Upper lobe of left lung (tissue), 6 donors: Measurements from ENCODE around the gene USH1C. TPM values are rescaled to one million over a fixed set of nuclear protein-coding genes. Genes with fewer than 3 reads are reported as not detected.

Experiments used
- ATAC-seq, 2 donors: fragments of 200-7000 bp; cut with Tn5 transposase; one replicate each; pipeline ENCODE4 v1.9.1; 2022; ENCODE audit warnings: mild to moderate bottlenecking in 2 of 2, moderate library complexity in 2 of 2; ENCODE audit not compliant: low FRiP score in 2 of 2
- DNase-seq, 2 donors: peaks; one replicate each; pipeline ENCODE4 v3.0.0-alpha.2; 2019 to 2020
- H3K27ac ChIP-seq, 4 donors: fragments of 200-600 bp; sonication (generic); one replicate each; pipeline ENCODE4 v1.5.1; 2016 to 2019
- H3K27me3 ChIP-seq, 4 donors: fragments of 200-600 bp; sonication (generic); one replicate each; pipeline ENCODE4 v1.5.1; 2017 to 2019
- H3K36me3 ChIP-seq, 4 donors: fragments of 200-600 bp; sonication (generic); one replicate each; pipeline ENCODE4 v1.5.1; 2016 to 2019
- H3K4me1 ChIP-seq, 4 donors: fragments of 200-600 bp; sonication (generic); one replicate each; pipeline ENCODE4 v1.5.1; 2018 to 2019
- H3K4me3 ChIP-seq, 4 donors: fragments of 200-600 bp; sonication (generic); one replicate each; pipeline ENCODE4 v1.5.1; 2017 to 2019; ENCODE audit warnings: mild to moderate bottlenecking in 2 of 4, moderate library complexity in 1 of 4
- H3K9me3 ChIP-seq, 4 donors: fragments of 200-600 bp; sonication (generic); one replicate each; pipeline ENCODE4 v1.5.1; 2018 to 2019
- EP300 ChIP-seq, 4 donors: sonication (generic); formaldehyde crosslinking; IDR thresholded peaks; one replicate each; pipeline ENCODE4 v1.5.1; 2017; ENCODE audit warnings: antibody characterized with exemption in 4 of 4, control low read depth in 2 of 4
- POLR2A ChIP-seq, 4 donors: fragments of 450-650 bp; IDR thresholded peaks; one replicate each; pipeline ENCODE4 v1.5.1; 2016 to 2017; ENCODE audit warnings: antibody characterized with exemption in 4 of 4, mild to moderate bottlenecking in 2 of 4
- POLR2AphosphoS5 ChIP-seq, 2 donors: sonication (generic); formaldehyde crosslinking; IDR thresholded peaks; one replicate each; pipeline ENCODE4 v1.5.1; 2017; ENCODE audit warnings: antibody characterized with exemption in 2 of 2
- WGBS, 2 donors: methylation state at CpG; one replicate each; pipeline ENCODE4 v1.1.5; 2017 to 2018; 5-methylcytosine and 5-hydroxymethylcytosine counted together
- total RNA-seq, 6 donors: library from RNA; depleted of rRNA in 4 of 6; stranded (reverse); fragments of >200 nt in 4 of 6; gene quantifications; one replicate each; pipeline versions ENCODE4 v1.1.0 to v1.2.1, GENCODE V29; 2016 to 2021
- TF ChIP-seq, protein P1 (sequence below), 6 experiments: fragments of 450-650 bp in 4 of 6; fragments of 200-600 bp in 2 of 6; sonication (generic) in 2 of 6; IDR thresholded peaks; one replicate each; pipeline ENCODE4 v1.5.1; 2016 to 2019; ENCODE audit warnings: antibody characterized with exemption in 6 of 6
- donor health status: DM: no; HTN: no; CAD: no; lungs with moderate emphysema.
- donor health status: DM: no; HTN: yes; CAD: no; lungs with severe emphysema.

The USH1C gene
- total RNA-seq, 6 donors from 2014 or later, result 0.20 to 2.5 (median 1.2) TPM; not detected in 3

DNA sequence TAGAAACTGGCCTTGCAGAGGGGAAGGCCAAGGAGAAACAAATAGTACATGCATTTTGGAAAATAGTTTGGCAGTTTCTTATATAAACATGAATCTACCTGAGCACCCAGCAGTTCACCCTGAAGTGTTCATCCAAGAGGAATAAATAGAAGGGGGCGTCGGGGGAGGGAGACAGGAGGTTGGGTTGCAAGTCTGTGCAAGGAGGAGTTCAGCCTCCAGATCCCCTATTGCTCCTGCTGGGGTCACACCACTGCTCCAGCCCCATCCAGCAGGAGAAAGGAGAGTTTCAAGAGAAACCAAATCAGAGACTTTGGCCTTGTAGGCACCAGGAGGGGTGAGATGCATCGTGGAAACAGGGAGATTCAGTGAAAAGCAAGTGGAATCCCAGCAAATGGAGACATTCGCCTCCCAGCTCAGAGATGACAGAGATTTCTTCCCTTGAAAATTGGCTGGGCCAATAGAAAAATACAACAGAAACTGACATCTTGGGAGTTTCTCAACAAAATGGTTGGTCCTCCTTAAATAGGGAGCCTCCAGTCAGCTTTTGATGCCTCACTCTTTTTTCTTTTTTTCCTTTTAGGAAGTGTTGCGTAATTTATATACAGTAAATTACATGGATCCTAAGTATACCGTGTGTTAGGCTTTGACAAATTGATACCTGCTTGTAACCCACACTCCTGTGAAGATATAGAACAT is 37.0 kb upstream of the USH1C start:
- no peaks in the 10 kb centered on the region for H3K9me3 ChIP-seq
- H3K36me3 ChIP-seq, result no peaks in the 10 kb centered on the region
- H3K27ac ChIP-seq, result no peak overlapping the region
- TF ChIP-seq POLR2AphosphoS5 (IDR thresholded peaks at IDR 0.05), result no peak
- no peak for TF ChIP-seq EP300 (IDR thresholded peaks at IDR 0.05)
- TF ChIP-seq, protein P1, sequence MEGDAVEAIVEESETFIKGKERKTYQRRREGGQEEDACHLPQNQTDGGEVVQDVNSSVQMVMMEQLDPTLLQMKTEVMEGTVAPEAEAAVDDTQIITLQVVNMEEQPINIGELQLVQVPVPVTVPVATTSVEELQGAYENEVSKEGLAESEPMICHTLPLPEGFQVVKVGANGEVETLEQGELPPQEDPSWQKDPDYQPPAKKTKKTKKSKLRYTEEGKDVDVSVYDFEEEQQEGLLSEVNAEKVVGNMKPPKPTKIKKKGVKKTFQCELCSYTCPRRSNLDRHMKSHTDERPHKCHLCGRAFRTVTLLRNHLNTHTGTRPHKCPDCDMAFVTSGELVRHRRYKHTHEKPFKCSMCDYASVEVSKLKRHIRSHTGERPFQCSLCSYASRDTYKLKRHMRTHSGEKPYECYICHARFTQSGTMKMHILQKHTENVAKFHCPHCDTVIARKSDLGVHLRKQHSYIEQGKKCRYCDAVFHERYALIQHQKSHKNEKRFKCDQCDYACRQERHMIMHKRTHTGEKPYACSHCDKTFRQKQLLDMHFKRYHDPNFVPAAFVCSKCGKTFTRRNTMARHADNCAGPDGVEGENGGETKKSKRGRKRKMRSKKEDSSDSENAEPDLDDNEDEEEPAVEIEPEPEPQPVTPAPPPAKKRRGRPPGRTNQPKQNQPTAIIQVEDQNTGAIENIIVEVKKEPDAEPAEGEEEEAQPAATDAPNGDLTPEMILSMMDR (IDR thresholded peaks at IDR 0.05), result no peak
- TF ChIP-seq POLR2A (IDR thresholded peaks at IDR 0.05), result no peak
- ATAC-seq (no peak), DNase-seq (no peak)
- H3K27me3 ChIP-seq, result no peaks in the 10 kb centered on the region
- no peaks in the 10 kb centered on the region for H3K4me1 ChIP-seq
- no peak overlapping the region for H3K4me3 ChIP-seq
- 53 to 72% methylated on average over 6 of the region's 6 CpGs for WGBS, 2 donors

DNA sequence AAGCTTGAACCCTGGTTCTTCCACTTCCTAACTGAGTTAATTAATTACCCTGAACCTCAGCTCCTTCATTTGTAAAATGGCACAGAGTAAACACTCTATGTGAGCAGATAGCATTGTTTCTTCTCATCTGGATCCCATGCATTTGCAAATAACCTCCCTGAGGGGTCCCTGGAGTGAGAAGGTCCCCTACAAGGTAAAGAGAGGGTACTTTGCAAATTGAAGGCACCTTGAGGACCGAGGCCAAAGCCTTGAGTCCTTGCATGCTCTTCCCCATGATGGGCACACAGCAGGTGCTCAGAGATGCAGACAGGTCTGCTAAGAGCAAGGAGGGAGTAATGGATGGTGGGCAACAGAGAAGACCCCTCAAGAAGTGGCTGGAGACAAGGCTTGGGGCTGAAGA is 36.1 kb upstream of the USH1C start:
- no peak for ATAC-seq
- no peak for DNase-seq
- Histone ChIP-seq H3K27me3 (no peaks in the 10 kb centered on the region), H3K9me3 (no peaks in the 10 kb centered on the region), H3K4me1 (no peaks in the 10 kb centered on the region), H3K27ac (no peak overlapping the region), H3K36me3 (no peaks in the 10 kb centered on the region), H3K4me3 (no peak overlapping the region)
- WGBS, 2 donors, result 50 to 54% methylated on average over 1 of the region's 1 CpG
- no peak for TF ChIP-seq POLR2A (IDR thresholded peaks at IDR 0.05)
- TF ChIP-seq EP300 (IDR thresholded peaks at IDR 0.05), result no peak
- TF ChIP-seq POLR2AphosphoS5 (IDR thresholded peaks at IDR 0.05), result no peak
- TF ChIP-seq, protein P1 (IDR thresholded peaks at IDR 0.05), result no peak

DNA sequence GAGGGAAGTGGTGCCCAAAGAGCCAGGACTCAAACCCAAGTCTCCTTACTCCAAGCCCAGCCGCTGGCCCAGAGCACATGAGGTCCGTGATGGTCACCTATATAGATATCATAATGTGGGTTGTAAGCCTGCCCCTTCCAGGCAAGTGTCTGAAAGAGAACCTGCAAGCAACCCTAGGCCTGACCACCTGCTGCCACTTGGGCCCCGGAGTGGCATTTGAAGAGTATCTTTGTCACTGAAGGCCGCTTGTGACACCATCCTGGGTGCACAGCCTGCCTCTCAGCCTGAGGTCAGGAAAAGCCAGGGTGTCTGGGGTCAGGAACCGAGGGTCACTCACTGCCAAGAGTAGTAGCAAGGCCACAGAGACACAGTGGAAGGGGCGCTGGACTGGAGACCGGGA is 35.2 kb upstream of the USH1C start:
- Histone ChIP-seq H3K27ac (no peak overlapping the region), H3K9me3 (no peaks in the 10 kb centered on the region), H3K27me3 (no peaks in the 10 kb centered on the region), H3K4me3 (no peak overlapping the region), H3K4me1 (no peaks in the 10 kb centered on the region), H3K36me3 (no peaks in the 10 kb centered on the region)
- TF ChIP-seq POLR2AphosphoS5 (IDR thresholded peaks at IDR 0.05) (no peak), POLR2A (IDR thresholded peaks at IDR 0.05) (no peak), EP300 (IDR thresholded peaks at IDR 0.05) (no peak)
- TF ChIP-seq, protein P1 (IDR thresholded peaks at IDR 0.05), result no peak
- ATAC-seq, result no peak
- no peak for DNase-seq
- 79 to 96% methylated on average over 3 to 7 of the region's 7 CpGs for WGBS, 2 donors

- Histone ChIP-seq H3K4me3 (no peak overlapping the region), H3K27ac (no peak overlapping the region), H3K27me3 (no peaks in the 10 kb centered on the region), H3K36me3 (no peaks in the 10 kb centered on the region), H3K4me1 (no peaks in the 10 kb centered on the region), H3K9me3 (no peaks in the 10 kb centered on the region)
- WGBS, 2 donors, result 79 to 88% methylated on average over 3 to 8 of the region's 8 CpGs
- ATAC-seq (no peak), DNase-seq (no peak)
- TF ChIP-seq POLR2AphosphoS5 (IDR thresholded peaks at IDR 0.05) (no peak), POLR2A (IDR thresholded peaks at IDR 0.05) (no peak), EP300 (IDR thresholded peaks at IDR 0.05) (no peak)
- TF ChIP-seq, protein P1 (IDR thresholded peaks at IDR 0.05), result no peak
Observed at GRCh38 chr11:17578958-17579357, 34.7 kb upstream of the USH1C start.

- Histone ChIP-seq H3K36me3 (no peaks in the 10 kb centered on the region), H3K27ac (no peak overlapping the region), H3K4me3 (no peak overlapping the region), H3K4me1 (no peaks in the 10 kb centered on the region), H3K27me3 (no peaks in the 10 kb centered on the region), H3K9me3 (no peaks in the 10 kb centered on the region)
- TF ChIP-seq POLR2A (IDR thresholded peaks at IDR 0.05), result no peak
- TF ChIP-seq POLR2AphosphoS5 (IDR thresholded peaks at IDR 0.05), result no peak
- TF ChIP-seq, protein P1 (IDR thresholded peaks at IDR 0.05), result no peak
- TF ChIP-seq EP300 (IDR thresholded peaks at IDR 0.05), result no peak
- 91 to 93% methylated on average over 8 to 11 of the region's 11 CpGs for WGBS, 2 donors
- ATAC-seq (no peak), DNase-seq (peak in 1 of 2 donors; percentile 41)
Observed at GRCh38 chr11:17578296-17578695, 34.1 kb upstream of the USH1C start.
